T-helper 1 cell (primary cell): ENCODE data around the gene ADCY6.

ENCODE experiments used
- DNase-seq, 5 donors: peaks; one replicate each; pipeline ENCODE4 v3.0.0-alpha.2; 2012 to 2020
- total RNA-seq, 4 donors: gene quantifications; one replicate each; lab custom pipeline; 2026; lab: John Stamatoyannopoulos, UW

The ADCY6 gene
- 0 to 0.08 (median 0) reads per million in 4 donors for total RNA-seq

DNA sequence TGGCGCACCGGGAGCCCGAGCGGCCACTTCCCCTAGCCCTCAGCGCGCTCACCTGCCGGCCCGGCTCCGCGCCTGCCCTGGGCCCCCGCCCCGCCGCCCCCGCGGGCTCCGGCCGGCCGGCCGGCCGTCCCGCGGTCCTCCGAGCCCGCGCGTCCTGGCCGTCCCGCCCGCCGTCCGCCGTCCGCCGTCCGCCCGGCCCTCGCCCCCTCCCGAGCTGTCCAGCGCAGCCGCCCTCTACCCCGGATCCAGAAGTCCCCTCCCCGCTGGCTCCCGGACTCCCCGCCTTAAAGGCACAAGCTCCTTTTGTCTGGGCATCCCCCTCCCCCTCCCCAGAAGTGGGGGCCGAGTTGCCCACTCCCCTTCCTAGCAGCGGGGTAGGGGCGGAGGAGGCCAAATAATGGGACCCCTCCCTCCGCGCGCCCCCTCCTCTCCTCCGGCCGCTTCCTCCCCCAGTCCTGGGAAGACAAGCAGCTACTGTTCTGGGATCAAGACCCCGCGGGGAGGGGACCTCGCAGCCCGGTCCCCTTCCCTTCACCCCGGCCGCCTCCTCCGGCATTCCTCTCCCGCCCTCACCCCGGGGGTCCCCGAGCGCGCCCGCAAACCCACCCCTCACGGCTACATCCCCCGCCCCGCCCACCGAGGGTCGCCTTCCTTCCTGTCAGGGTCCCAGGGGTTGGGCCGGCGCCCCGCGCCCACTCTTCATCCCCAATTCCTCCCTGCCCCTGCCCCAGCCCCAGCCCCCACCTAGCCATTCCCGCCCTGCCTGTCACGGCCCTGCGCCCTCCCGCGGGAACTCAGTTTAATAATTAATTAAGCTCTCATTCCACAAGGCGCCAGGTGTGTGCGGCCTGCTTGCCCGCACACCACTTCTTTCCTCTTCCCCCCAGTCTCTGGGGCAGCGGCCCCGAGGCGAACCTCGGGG, at the start of gene ADCY6:
ADCY6 (minus strand) TSS at position 236 of the 922 bp plus-strand sequence. CDS start 5,655 bp downstream, outside the sequence.
- no peak for DNase-seq

DNA sequence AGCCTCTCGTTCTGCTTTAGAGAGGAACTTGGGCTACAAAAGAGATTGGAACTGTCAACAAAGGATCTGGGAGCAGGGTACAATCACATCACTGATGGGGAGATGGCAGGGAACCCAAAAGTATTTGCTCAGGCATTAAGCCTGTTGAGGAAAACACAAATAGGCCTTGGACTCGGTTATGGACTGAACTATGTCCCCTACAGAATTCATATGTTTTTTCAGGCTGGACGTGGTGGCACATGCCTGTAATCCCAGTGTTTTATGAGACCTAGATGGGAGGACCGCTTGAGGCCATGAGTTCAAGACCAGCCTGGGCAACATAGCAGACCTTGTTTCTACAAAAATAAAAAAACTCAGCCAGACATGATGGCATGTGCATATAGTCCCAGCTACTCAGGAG, 49.2 kb upstream of the ADCY6 start:
- DNase-seq, result no peak

DNA sequence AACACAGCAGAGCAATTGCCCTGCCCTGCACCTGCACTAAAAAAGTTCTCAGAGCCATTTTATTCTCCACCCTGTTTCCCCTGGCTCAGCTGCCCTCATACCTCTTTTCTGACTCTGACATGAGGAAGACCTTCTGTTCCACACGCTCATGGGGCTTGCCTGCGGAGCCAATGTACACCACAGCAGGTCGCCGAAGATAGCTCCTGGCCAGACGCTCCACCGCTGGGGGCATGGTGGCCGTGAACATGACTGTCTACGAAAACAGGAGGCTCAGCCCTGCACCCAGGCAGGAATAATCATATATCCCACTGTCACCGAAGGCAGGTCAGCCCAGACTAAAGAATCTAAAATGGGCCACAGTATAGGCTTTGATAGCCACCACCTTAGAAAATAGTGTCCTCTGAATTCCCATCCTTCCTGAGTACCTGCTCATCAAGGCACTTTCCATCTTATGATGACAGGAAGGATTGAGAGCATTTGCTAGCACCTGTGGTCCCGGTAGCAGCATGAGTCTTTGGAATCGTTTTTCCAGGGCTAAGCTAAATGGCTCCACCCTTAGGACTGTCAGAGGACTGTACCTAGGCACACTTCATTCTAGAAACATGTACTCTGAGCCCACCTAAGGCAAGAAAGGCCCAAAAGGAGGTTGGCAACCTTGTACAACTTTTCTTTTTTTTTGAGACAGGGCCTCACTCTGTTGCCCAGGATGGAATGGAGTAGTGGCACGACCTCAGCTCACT, 43.6 kb upstream of the ADCY6 start:
- DNase-seq, result no peak

DNA sequence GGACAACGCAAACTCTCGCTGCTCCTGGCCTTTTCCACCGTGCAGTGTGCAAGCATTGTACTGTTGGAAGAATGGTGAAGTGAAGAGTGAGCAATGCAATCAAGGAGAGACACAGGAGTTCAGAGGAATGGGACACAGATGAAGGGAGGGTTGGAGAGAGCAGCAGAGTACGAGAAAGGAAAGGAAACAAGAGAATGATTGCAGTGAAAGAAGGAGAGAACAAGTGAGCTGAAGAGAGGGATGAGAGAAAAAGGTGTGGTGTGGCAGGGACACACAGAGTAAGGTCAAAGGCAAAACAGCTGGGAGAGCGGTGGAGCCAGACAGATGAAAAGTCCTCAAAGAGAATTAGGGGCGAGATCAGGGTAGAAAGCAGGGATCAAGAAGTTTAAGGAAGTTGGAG, 42.4 kb upstream of the ADCY6 start:
- no peak for DNase-seq

DNA sequence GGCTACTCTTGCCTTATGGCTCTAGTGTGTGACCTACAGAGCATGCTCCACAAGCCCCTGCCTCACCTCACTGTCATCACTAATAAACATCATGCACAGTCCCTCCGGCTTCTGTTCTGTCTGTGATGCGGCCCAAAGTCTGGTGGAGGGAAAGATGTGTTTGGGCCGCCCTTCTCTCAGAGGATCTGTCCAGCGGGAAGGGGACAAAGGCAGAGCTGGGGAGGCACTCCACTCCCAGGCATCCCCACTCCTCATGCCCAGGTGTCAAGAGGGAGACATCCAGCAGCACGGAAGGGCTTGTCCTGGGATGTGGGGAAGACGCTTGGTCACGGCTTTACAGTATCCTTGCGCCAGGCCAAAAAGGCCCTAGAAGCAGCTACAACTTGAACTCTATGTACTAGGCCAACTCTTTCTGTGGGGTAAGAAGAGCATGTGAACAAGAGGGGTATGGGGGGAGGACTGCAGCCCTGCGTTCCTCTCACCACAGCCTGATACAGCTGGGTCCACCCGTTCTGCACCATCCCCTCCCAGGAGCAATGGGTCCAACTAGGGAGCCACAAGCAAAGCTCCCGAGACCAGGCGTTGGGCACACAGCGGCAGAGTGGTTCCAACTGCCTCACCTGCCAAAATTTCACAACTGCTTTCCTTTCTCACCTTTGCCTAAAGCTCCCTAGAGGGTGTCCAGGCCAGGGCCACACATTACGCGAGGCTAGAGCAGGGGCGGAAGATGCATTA, 40.1 kb upstream of the ADCY6 start:
- DNase-seq, result no peak

DNA sequence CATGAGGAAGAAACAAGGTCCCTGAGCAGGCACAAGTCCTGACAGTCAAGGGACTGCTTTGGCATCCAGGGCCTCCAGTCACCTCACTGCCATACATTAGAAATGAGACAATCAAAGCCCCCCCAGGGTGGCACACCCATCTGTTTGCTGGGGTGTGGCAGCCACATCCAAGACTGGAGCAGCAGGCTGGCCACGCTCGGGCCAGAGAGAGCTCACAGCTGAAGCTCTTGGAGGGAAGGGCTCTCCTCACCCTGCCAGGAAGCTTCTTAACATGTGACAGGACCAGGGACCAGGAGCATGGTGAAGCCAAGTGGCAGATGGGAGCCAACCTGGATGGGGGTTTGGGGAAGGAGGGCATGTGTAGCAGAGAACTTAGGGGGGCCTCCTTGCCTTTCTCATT, 39.4 kb upstream of the ADCY6 start:
- DNase-seq, result no peak

DNA sequence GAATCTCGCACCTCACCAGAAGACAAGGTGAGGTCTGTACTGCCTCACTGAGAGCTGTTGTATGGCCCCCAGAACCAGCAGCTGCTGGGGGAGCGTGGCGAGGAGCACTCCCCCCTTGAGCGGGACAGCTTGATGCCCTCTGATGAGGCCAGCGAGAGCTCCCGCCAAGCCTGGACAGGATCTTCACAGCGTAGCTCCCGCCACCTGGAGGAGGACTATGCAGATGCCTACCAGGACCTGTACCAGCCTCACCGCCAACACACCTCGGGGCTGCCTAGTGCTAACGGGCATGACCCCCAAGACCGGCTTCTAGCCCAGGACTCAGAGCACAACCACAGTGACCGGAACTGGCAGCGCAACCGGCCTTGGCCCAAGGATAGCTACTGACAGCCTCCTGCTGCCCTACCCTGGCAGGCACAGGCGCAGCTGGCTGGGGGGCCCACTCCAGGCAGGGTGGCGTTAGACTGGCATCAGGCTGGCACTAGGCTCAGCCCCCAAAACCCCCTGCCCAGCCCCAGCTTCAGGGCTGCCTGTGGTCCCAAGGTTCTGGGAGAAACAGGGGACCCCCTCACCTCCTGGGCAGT, 38.7 kb upstream of the ADCY6 start:
- no peak for DNase-seq

DNA sequence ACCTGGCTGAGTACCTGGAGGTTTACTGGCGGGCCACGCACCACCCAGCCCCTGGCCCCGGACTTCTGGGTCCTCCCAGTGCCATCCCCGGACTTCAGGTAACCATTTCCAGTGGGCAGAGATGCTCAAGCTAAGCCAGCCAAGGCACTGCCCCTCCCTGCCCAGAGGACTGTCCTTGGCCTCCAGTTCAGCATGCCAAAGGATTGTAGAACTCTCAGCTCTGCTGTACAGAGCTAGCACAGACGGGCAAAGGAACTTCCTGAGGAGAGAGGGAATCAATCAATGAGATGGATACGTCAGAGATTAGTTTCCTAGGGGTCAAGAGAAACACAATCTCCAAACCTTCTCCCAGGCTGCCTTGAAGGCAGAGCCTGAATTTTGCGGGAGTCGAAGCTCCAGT, 38.1 kb upstream of the ADCY6 start:
- no peak for DNase-seq

DNA sequence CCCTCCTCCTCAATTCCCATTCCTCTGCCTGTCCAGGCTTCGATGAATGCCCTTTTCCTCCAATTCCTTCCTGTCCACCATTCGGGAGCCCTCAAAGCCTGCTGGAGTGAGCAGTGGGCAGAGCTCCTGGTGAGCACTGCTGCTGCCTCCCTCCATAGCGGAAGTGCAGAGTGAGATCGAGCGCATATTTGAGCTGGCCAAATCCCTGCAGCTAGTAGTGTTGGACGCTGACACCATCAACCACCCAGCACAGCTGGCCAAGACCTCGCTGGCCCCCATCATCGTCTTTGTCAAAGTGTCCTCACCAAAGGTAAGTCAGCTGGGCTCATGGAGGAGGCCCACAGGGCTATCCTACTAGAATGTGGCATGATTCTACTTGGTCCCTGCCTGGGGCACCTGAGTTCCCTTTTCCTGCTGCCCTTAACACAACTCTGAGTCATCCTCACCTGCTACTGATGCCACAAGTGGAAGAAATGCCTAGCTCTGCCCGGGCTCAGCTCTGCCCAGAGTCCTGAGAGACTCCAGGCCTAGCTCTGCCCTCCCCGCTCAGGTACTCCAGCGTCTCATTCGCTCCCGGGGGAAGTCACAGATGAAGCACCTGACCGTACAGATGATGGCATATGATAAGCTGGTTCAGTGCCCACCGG, 37.4 kb upstream of the ADCY6 start:
- no peak for DNase-seq

DNA sequence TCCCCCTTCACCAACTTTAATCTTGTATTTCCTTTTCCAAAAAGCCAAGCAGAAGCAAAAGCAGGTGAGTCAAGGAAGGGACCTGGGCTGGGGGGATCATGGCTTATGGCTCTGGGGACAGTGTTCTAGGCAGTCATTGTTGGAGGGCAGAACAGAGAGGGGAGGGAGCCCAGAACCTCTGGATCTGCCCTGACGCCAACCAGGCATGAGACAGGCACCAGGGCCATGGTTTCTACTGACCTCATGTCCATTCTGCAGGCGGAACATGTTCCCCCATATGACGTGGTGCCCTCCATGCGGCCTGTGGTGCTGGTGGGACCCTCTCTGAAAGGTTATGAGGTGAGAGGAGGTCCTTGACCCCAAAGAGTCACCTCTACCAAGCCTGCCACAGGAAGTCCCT, 36.0 kb upstream of the ADCY6 start:
- no peak for DNase-seq

DNA sequence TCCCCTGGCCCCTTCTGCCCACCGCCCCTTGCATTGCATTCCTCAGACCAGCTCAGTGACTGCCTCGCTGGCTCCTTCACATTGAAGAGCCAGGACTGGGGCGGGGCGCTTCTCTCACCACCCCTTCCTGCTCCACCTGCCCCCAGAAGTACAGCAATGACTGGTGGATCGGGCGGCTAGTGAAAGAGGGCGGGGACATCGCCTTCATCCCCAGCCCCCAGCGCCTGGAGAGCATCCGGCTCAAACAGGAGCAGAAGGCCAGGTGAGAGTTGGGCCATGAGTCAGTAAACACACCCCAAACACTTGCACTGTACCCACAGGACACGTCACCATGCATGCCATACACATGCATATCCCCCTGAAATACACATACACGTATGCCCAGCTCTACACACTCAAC, 35.2 kb upstream of the ADCY6 start:
- DNase-seq, result peak in 1 of 5 donors; percentile 50

DNA sequence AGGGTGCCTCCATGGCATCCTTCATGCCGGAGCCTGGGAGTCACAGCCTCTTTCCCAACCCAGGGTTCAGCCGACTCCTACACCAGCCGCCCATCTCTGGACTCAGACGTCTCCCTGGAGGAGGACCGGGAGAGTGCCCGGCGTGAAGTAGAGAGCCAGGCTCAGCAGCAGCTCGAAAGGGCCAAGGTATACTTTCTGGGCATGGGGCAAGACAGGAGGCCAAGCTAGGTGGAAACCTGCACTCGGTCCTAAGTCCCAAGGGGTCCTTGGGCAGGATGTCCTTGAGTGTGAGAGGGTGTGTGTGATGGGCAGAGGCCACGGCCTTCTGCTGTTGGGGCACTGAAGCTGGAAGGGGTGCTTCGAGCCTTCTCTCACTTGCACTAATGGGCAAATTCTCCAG, 34.4 kb upstream of the ADCY6 start:
- no peak for DNase-seq

DNA sequence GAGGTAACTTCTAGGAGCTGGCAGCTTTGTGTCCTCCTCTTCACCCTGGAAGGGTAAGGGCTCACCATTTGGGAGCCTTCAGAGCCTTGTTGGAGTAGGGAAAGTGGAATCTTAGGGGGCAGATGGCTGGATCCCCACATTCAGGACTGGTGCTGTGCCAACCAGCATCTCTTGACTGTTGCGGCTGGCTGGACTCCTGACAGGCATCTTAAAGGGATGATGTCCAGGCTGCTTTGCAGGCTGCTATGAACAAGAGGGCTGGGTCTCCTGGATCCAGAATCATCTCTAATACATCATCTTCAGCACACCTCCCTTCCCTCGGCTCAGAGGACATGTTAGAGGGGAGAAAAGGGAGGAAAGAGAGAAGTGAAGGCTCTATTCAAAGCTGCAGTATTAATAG, 33.8 kb upstream of the ADCY6 start:
- DNase-seq, result no peak

DNA sequence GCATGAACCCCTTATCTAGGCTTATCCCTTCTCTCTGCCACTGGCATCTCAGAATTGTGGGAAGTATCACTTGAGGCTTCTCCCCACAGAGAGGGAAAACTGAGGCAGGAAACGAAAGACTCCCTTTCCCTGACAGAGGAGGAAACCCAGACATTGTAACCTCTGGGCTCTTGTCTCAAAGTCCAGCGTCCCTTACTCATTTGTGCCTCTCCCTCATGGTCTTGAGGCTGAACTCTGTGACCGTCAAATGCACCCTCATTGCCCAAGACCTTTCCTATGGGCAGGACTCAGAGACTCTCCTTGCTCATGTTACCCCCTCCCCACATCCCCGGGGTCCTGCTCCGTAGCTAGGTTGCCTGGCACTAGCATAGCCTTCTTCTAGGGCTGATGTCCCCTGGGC, 33.2 kb upstream of the ADCY6 start:
- DNase-seq, result no peak

DNA sequence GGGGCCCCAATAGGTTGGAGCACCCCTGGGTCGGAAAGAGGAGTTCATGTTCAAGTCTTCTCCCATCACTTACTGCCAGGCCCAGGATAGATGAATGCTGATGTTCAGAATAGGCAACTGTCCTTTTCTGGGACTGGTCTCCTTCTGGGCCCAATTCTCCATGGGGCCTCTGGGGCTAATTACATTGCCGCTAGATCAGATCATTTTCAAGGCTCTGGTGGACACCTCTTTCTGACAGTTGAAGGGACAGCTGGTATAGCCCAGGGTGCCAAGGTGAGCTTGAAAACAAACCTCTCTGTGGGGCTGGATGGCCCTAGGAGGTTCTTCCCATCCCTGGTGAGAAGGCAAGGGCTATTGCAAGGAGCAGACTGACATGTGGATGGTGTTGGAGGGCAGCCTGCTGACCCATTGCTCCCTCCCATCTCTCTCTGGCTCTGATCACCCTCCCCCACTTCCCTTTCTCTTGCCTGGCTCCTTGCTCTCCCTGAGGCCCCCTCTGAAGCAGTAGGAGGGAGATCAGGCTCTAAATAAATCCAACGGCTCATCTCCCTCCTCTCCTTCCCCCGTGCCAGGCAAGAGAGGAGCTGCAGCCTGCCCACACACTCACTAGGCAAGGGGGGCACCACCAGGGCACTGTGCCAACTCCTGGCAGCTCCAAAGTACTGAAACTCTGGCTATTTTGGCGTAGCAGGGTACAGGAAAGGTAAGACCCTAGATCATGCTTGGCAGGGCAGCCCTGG, 31.3 kb upstream of the ADCY6 start:
- DNase-seq, result no peak

DNA sequence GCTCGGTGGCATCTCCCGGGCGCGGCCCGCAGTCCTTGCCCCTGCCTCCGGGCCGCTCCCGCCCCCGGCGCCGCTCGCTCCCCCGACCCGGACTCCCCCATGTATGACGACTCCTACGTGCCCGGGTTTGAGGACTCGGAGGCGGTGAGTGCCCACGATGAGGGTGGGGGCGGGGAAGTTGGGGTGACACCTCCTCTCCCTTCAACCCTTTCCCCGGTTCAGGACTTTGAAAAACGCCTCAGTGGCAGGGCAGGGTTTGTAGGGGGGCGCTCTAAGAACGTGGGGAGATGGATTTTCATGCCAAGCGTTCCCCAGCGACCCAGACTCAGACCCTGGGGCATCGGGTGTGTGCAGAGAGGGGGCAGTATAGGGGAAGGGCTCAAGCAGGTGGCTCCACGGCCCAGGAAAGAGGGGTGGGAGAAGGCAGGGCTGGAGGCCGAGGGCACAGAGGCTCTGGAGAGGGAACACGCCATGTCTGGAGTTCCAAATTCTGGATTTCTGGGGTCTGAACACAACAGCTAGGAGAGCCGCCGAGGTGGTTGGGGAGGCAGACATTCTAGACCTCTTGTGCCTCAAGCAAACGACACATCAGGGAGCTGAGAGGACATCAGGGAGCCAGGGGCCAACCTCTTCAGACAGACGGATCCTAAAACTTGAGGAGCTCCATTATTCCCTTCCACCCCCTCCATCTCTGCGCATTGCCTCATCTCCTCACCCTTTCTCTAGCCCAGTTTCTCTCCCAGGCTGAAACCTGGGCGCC, 30.1 kb upstream of the ADCY6 start:
- DNase-seq, result peak in 2 of 5 donors; percentile 17 to 22

DNA sequence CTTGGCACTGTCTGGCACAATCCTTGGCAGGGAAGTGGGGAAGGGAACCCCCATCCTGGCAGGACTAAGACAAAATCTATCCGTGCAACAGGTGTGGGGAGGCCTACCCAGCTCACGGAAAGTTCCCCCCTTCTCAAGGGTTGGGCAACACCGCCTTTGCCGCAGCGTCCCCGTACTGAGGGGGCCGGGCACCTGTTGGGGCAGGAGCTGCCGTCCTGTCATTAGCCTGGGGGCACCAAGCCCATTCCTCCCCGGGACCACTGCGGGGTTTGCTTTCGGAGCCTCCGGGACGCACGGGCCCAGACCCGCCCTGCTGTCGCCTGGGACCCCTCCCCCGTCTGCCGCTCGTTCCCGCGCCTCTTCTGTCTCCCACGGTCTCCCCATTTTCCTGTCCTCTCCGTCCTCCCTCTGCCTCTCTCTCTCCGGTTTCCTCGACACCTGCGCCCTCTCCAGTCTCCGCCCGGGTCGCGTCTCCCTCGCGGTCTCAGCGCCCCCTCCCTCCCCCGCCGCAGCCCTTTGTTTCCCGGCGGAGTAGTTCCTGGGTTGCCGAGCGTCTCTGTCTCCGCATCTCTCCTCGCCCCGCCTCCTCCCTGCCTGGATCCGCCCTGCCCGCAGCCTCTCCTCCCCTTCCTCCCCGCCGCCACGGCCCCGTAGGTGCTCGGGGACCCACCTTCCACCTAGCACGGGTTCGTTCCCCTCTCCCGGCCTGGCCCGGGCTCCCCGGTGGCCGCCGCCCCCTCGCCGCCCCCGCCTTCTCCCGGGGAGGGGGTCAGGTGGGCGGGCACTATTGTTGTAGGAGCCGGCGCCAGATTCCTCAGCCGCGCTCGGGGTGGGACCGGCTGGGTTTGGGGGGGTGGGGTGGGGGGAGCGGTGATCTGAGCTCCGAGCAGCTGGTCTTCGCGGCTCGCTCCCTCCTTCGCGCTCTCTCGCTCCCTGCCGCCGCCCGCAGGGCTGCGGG, 29.3 kb upstream of the ADCY6 start, which contains the start of gene CACNB3:
CACNB3 (plus strand) TSS at position 624 of the 958 bp plus-strand sequence. CDS start 434 bp downstream, outside the sequence.
- peak; percentile 64 to 77 (median 72) for DNase-seq

DNA sequence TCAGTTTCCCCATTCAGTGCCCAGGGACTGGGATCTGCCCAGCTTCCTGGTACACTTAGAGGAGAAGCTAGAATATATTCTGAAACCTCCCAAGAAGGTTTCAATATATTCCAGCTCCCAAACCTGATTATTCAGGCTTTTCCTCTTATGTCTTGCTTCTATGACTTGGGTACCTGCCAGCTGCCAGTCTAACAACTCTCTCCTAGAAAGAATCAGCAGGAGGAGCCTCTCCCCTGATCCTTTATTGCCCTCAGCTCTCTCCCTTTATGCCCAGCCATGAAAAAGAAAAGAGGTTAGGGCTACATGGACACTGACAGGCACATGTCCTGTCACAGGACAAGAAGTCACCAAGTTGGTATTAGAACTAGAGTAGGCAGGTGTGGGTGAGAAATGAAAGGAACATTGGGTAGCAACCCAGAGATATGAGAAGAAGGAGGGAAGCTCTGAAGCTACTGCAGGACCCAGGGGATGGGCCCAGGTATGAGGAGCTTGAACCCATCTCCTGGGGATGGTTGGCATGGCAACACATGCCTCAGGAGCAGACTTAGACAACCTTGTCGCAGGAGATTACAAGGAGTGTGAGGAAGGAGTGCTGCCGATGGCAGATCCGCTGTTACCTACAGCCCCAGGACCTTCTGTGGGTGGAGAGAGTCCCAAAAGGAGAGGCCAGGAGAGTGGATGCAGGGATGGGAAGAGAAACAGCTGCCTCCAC, 27.4 kb upstream of the ADCY6 start:
- no peak for DNase-seq
